Activated CD8-positive, alpha-beta memory T cell treated with anti-CD3 and anti-CD28 coated beads, Interleukin-2, amount 50 U/mL, for 4 hours (primary cell): ENCODE data around the gene ARID1B.

Experiments used
- DNase-seq: peaks from one replicate; pipeline ENCODE4 v3.0.0-alpha.2; 2020

ARID1B gene

GRCh38 chr6:156774863-156775405 is 2.2 kb upstream of the ARID1B start:
- no peak for DNase-seq

DNA sequence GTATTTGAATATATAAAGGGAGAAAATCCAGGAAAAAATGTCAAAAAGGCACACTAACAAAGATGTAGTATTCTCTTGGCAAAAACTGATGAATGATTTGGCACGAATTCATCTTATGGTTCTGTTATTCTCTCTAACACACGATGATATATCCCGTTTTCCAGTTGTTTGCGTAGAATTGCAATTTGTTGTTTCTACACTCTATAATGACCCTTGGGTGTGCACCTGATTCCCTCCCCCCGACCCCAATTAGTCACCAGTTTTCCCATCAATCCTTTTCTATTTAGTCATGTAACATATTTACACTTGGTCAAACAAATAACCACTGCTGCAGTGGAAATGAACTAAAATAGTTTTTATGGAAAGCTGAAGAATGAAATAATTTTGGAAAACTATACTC is 1.5 kb upstream of the ARID1B start:
- no peak for DNase-seq

- DNase-seq = no peak
These were observed 723 bp upstream of the ARID1B start for GRCh38 chr6:156776470-156776839.

- peak; percentile 66 for DNase-seq
These were observed 637 bp downstream of the ARID1B start for GRCh38 chr6:156777577-156778453.

DNA sequence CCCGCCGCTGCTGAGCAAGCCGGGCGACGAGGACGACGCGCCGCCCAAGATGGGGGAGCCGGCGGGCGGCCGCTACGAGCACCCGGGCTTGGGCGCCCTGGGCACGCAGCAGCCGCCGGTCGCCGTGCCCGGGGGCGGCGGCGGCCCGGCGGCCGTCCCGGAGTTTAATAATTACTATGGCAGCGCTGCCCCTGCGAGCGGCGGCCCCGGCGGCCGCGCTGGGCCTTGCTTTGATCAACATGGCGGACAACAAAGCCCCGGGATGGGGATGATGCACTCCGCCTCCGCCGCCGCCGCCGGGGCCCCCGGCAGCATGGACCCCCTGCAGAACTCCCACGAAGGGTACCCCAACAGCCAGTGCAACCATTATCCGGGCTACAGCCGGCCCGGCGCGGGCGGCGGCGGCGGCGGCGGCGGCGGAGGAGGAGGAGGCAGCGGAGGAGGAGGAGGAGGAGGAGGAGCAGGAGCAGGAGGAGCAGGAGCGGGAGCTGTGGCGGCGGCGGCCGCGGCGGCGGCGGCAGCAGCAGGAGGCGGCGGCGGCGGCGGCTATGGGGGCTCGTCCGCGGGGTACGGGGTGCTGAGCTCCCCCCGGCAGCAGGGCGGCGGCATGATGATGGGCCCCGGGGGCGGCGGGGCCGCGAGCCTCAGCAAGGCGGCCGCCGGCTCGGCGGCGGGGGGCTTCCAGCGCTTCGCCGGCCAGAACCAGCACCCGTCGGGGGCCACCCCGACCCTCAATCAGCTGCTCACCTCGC is 1.5 kb downstream of the ARID1B start:
- DNase-seq = peak; percentile 59

- DNase-seq = peak; percentile 67
These were observed 2.3 kb downstream of the ARID1B start for GRCh38 chr6:156779206-156780094.

- peak; percentile 30 for DNase-seq
These were observed 3.0 kb downstream of the ARID1B start for GRCh38 chr6:156780102-156780641.

- no peak for DNase-seq
These were observed 4.0 kb downstream of the ARID1B start for GRCh38 chr6:156780962-156781853.

GRCh38 chr6:156781861-156782631 is 4.9 kb downstream of the ARID1B start:
- DNase-seq = no peak

DNA sequence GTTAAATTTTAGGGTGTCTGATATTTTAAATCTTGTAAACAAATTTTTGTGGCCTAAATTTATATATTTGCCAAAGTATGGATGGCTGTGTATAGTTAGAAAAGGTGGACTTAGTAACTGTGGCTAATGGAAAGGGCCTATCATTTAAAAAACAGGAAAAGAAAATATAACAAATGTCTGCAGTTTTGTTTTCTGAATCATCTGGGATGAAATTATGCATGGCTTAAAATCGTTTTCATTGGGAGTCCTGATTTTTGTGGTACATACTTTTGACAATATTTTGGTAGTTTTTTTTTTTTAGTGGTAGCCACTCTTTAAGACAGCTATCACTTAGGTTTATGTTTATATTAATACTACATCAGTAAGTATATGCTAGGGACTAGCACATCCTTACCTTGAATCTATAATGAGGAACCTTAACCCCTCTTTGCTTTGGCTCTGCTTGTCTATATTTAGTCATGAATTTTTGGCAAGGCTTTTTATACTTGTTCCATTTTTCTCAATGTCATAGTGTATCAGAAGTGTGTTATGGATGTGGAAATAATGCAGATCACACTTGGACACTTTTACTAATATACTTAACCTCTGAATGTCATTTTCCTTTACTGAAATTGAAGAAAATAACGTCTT is 5.6 kb downstream of the ARID1B start:
- DNase-seq = no peak

DNA sequence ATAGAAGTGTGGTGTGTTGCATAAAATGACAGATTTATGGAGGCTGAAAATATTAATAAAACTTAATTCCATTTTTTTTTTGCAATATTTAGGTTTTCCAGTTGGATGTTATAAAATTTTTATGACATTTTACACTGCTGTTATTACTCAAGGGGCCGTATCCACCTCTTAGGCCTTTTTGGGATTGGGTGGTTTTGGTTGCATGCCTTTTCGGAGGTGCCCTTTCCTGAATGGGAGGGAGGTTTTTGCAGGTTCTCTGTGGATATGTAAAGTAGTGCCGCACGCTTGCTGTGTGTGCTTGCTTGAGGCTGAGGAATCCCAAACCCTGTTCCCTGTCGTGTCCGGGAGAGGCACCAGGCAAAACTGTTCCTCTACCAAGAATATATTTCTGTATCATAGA is 6.8 kb downstream of the ARID1B start:
- no peak for DNase-seq

DNA sequence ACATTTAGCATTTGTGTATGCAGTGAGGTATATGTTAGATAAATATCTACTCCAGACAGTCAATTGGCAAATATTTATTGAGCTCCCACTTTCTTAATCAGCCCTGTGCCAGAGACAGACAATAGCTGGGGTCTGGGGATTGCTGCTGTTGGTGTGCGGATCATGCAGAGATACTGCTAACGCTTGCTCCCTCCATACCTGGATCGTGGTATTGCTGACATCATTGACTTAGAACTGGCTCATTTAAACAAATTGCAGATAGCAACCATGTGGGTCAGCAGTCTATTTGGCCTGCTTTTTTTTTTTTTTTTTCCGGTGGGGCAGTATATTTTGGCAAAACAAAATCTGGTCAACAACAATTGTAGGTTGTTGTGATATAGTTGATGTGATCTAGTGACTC is 9.5 kb downstream of the ARID1B start:
- DNase-seq = no peak

- no peak for DNase-seq
These were observed 10.7 kb downstream of the ARID1B start for GRCh38 chr6:156787569-156788492.

GRCh38 chr6:156789081-156789943 is 12.1 kb downstream of the ARID1B start:
- no peak for DNase-seq

DNA sequence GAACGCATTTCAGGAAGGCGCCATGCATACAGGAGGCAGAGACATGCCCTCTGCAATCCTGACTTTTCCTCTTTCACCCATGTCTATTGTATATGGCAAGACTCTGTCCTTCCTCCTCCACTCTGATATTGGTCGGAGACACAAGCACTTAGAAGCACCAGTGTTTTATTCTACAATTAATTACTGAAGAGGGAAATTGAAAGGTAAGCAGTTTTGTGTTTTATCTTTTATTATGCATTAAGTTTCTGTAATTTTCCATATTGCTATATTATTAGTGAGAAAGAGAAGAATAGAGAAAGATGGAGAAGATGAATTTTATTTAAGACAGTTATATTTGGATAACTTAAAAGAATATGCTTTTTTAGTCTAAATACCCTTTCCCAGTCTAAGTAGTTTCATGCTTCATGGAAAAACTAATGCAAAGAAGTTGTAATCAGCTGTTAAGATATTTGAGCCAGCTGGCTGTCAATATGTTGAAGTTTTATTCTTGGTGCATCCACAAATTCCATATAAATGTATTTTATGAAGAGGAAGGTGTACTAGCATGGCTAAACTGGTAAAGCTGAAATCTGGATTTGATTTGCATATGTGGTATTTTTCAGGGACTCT is 13.6 kb downstream of the ARID1B start:
- no peak for DNase-seq

- no peak for DNase-seq
These were observed 14.2 kb downstream of the ARID1B start for GRCh38 chr6:156791320-156791850.

DNA sequence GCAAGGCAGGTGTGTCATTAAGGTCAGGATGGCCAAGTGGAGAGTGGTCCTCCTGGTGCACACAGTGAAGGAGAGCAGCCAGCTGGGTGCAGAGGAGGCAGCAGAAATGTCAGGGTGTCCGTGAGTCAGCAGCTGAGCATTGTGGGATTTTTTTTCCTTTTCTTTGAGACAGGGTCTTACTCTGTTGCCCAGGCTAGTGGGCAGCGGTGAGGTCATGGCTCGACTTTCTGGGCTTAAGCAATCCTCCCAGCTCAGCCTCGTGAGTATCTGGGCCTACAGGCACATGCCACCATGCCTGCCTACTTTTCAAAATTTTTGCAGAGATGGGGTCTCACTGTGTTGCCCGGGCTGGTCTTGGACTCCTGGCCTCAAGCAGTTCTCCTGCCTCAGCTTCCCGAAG is 16.0 kb downstream of the ARID1B start:
- no peak for DNase-seq
